Stimulated activated CD4-positive, alpha-beta T cell treated with anti-CD3 and anti-CD28 coated beads, Interleukin-4, amount 100 ng/mL, for 1 hour (primary cell): ENCODE measurements around the gene MAGEB18.

Source experiments
- DNase-seq: peaks from one replicate; pipeline ENCODE4 v3.0.0-alpha.2; 2020

The MAGEB18 gene

DNA sequence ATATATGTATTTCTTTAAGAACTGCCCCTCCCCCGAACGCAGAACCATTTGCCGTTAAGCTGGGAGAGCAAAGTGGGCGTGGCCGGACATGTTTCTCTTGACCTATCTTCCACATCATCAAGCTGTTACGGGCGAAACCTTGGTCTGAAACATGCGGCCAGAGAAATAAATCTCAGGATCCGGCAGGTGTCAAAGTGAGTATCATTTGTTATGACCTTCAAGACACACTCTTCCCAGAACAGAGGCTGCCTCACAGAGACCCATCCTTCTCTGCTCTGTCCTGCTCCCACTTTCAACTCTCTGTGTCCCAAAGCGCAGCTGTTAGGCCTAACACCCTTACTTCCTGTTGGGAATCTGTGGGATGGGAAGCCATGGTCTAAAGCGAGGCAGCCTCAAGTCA, at the start of gene MAGEB18:
Gene MAGEB18, plus strand, starts transcription at position 70 of the 400 bp plus-strand sequence. CDS start 643 bp downstream, outside the sequence.
- DNase-seq, result no peak

DNA sequence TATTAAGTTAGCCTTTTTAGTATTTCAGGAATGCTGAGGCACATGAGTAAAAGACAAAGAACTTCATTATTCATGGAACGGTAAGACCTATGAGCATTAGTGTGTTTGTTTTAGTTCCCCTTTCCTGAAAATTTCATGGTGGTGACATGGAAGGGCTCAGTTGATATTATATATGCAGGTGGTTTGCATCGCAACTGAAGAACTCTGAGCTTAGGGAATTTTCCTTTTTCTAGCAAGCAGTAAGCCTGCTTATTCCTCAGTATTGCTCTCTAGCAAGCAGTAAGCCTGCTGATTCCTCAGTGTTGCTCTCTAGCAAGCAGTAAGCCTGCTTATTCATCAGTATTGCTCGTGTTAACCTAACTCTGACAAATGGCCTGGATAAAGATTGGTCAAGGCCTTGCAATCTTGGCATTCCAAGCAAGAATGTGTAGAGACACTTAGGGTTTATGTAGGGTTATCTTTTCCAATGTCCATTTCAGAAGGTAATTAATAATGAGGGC, 37.7 kb upstream of the MAGEB18 start:
- DNase-seq, result no peak

DNA sequence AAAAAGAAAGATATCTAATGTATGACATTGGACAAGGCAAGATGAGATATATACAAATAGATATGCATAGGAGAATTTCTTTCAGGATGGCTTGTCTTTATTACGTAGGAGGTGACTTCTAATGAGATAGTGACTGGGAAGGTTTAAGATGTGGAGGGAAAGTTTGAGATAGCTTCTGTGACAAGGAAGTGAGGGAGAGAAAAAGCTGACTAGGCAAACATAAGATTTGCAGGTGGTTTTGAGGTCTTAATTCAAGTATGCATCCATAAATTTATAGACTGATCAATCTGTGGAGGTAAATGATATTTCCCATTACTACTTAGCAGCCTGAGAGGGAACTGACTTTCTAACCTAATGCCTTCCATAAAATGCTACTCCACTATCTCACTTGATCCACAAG, 29.0 kb upstream of the MAGEB18 start:
- DNase-seq, result no peak

DNA sequence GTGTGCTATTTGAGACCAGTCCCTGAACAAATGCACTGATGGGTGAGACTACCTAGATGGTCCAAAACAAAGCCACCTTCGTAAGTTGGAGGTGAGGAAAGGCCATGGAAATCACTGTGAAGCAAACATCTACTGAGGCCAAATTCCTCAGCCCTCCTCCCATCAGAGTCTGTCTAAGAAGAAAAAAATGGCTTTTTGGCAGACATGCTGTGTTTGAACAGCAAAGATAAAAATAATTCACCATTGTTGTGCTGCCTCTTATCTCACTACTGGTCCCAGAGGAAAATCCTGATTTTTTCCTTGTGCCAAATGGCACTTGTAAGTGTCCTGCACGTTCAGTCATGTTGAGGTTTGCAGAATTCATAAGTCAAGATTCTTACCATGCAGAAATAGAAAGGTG, 7.9 kb downstream of the MAGEB18 start:
- no peak for DNase-seq

DNA sequence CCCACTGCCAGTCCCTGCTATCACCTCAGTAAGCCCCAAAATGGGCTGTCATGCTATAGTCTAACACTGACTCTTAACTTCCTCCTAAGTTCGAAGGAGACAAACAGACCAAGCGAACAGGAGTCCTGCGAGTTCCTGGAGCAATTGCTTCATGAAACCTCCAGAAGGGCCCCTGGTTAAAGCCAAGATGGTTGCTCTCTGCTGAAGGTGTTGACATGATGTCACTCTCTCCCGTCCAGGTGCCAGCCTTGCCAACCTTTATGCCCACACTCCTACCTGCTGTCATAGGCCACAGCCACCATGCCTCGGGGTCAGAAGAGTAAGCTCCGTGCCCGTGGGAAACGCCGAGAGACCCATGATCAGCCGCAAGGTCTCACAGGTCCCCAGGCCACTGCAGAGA, 22.2 kb downstream of the MAGEB18 start, which contains the start of gene MAGEB6B:
Gene MAGEB6B, plus strand, starts transcription at position 301 of the 400 bp plus-strand sequence. Its CDS starts 0 bp downstream, at position 301.
- DNase-seq, result no peak
